MM.1S (cell line): Measurements from ENCODE around the gene TBX2.

Experiments used
- DNase-seq: peaks from one replicate; pipeline ENCODE4 v3.0.0-alpha.2; 2015
- H2AFZ ChIP-seq: fragments of 300-600 bp; sonication (generic); 2 replicates; pipeline ENCODE4 v1.6.0; 2016; ENCODE audit warnings: antibody characterized with exemption, low read length
- H3F3A ChIP-seq: fragments of 300-600 bp; sonication (generic); 2 replicates; pipeline ENCODE4 v1.6.1; 2016; ENCODE audit warnings: mild to moderate bottlenecking, antibody characterized with exemption, low read length, moderate library complexity, mixed read lengths; ENCODE audit not compliant: insufficient read depth
- H3K27ac ChIP-seq: fragments of 300-600 bp; sonication (generic); 2 replicates; pipeline ENCODE4 v1.5.1; 2016; ENCODE audit warnings: mild to moderate bottlenecking, low read length
- H3K27me3 ChIP-seq: fragments of 300-600 bp; sonication (generic); replicated peaks from 2 replicates; pipeline ENCODE4 v1.6.0; 2016; ENCODE audit warnings: low read length; ENCODE audit not compliant: insufficient read depth
- H3K36me3 ChIP-seq: fragments of 300-600 bp; sonication (generic); replicated peaks from 2 replicates; pipeline ENCODE4 v1.6.1; 2016; ENCODE audit warnings: mild to moderate bottlenecking, low read length, mixed read lengths; ENCODE audit not compliant: insufficient read depth
- H3K4me1 ChIP-seq: fragments of 300-600 bp; sonication (generic); 2 replicates; pipeline ENCODE4 v1.6.1; 2016; ENCODE audit warnings: low read length, mixed read lengths
- H3K4me2 ChIP-seq: fragments of 300-600 bp; sonication (generic); 2 replicates; pipeline ENCODE4 v1.6.0; 2016; ENCODE audit warnings: low read depth, low read length
- H3K4me3 ChIP-seq: fragments of 300-600 bp; sonication (generic); 2 replicates; pipeline ENCODE4 v1.5.1; 2016; ENCODE audit warnings: low read length, mixed read lengths
- H3K79me2 ChIP-seq: fragments of 300-600 bp; sonication (generic); 2 replicates; pipeline ENCODE4 v1.6.1; 2016; ENCODE audit warnings: mixed run types, low read length, mixed read lengths
- H3K9ac ChIP-seq: fragments of 300-600 bp; sonication (generic); 2 replicates; pipeline ENCODE4 v1.6.1; 2016; ENCODE audit warnings: low read length, mixed read lengths
- H3K9me2 ChIP-seq: fragments of 300-600 bp; sonication (generic); replicated peaks from 2 replicates; pipeline ENCODE4 v1.6.1; 2016; ENCODE audit warnings: mild to moderate bottlenecking, low read length, mixed read lengths; ENCODE audit not compliant: insufficient read depth
- H3K9me3 ChIP-seq: fragments of 300-600 bp; sonication (generic); replicated peaks from 2 replicates; pipeline ENCODE4 v1.6.1; 2016; ENCODE audit warnings: mild to moderate bottlenecking, low read length, mixed read lengths; ENCODE audit not compliant: insufficient read depth
- H4K20me1 ChIP-seq: fragments of 300-600 bp; sonication (generic); 2 replicates; pipeline ENCODE4 v1.6.1; 2016; ENCODE audit warnings: mild to moderate bottlenecking, low read length, moderate library complexity, mixed read lengths; ENCODE audit not compliant: insufficient read depth
- EZH2 ChIP-seq: fragments of 300-600 bp; sonication (generic); optimal IDR thresholded peaks from 2 replicates; pipeline ENCODE3; 2017; ENCODE audit warnings: low read depth, mild to moderate bottlenecking, antibody characterized with exemption, low read length, mixed read lengths
- EZH2phosphoT487 ChIP-seq: fragments of 300-600 bp; sonication (generic); IDR thresholded peaks from 2 replicates; pipeline ENCODE4 v1.6.1; 2018; ENCODE audit warnings: antibody characterized with exemption, low read length
- TF ChIP-seq, protein P1 (sequence below): fragments of 300-600 bp; sonication (generic); IDR thresholded peaks from 2 replicates; pipeline ENCODE4 v1.5.1; 2016; ENCODE audit warnings: antibody characterized with exemption, low read length, mixed read lengths

The TBX2 gene

DNA sequence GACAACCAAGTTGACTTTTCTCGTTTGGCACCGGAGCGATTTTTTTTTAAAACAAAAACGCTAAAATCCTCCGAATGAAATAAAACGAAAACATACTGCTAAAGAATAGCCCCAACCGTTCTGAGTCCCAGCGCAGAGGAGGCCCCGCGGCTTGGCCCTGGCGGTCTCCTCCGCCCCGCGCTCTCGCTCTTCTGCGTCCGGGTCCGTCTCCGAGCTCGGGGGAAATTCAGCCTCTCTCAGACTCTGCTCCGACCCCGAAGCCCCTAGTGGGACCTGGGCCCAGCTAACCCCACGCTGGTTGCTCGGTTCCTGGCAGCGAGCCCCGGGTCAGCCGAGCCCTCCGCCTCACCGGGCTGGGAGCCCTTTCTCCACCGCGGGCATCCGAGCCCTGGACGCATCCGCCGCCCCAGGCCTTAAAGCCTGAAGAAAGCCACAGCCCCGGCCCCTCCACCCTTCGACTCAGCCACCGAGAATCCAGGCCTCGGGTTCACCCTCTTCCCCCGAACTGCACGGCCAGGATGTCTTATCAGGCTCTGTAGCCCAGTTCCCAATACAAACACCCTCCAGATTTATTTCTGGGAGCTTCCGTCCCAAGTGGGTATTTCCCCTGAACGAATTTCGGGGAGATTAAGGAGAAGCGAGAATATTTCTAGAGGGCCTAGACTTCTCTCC lies 1.2 kb downstream of the TBX2 start:
- H3K36me3 ChIP-seq, result no peaks in the 10 kb centered on the region
- no peak overlapping the region for H3K9ac ChIP-seq
- peaks cover 65% of the 10 kb centered on the region for H3K27me3 ChIP-seq
- no peak overlapping the region for H2AFZ ChIP-seq
- no peaks in the 10 kb centered on the region for H3K4me1 ChIP-seq
- H3K79me2 ChIP-seq, result no peaks in the 10 kb centered on the region
- no peaks in the 10 kb centered on the region for H3F3A ChIP-seq
- H3K9me3 ChIP-seq, result no peaks in the 10 kb centered on the region
- H3K27ac ChIP-seq, result no peak overlapping the region
- H3K9me2 ChIP-seq, result no peaks in the 10 kb centered on the region
- DNase-seq, result no peak
- peak overlapping the region; percentile 78; the same call in 1 of the 2 replicates for H3K4me2 ChIP-seq
- H3K4me3 ChIP-seq, result peak overlapping the region; percentile 47
- H4K20me1 ChIP-seq, result no peaks in the 10 kb centered on the region
- TF ChIP-seq, protein P1, sequence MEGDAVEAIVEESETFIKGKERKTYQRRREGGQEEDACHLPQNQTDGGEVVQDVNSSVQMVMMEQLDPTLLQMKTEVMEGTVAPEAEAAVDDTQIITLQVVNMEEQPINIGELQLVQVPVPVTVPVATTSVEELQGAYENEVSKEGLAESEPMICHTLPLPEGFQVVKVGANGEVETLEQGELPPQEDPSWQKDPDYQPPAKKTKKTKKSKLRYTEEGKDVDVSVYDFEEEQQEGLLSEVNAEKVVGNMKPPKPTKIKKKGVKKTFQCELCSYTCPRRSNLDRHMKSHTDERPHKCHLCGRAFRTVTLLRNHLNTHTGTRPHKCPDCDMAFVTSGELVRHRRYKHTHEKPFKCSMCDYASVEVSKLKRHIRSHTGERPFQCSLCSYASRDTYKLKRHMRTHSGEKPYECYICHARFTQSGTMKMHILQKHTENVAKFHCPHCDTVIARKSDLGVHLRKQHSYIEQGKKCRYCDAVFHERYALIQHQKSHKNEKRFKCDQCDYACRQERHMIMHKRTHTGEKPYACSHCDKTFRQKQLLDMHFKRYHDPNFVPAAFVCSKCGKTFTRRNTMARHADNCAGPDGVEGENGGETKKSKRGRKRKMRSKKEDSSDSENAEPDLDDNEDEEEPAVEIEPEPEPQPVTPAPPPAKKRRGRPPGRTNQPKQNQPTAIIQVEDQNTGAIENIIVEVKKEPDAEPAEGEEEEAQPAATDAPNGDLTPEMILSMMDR, result no peak
- TF ChIP-seq EZH2phosphoT487 (no peak), EZH2 (peak; percentile 67)

DNA sequence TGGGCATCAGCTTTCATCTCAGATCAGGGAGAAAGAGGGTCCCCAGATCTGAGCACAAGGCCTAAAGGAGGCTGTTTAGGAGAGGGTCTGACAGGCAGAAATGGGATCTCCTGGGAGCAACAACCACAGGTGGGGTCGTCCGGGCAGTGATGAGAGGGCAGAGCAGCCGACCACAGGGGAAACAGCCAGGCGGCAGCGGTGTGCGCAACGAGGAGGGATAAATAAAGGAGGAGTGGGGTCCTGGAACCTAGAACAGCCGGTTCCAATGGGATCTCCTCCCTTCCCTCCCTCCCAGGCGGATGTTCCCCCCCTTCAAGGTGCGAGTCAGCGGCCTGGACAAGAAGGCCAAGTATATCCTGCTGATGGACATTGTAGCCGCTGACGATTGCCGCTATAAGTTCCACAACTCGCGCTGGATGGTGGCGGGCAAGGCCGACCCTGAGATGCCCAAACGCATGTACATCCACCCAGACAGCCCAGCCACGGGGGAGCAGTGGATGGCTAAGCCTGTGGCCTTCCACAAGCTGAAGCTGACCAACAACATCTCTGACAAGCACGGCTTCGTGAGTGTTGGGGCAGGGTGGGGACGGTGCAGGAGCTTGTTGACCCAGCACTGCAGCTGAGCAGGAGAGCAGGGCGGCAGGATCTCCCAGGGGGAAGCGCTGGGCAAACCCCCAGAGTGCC lies 1.9 kb downstream of the TBX2 start:
- H3K79me2 ChIP-seq, result no peaks in the 10 kb centered on the region
- peaks cover 70% of the 10 kb centered on the region for H3K27me3 ChIP-seq
- H3K27ac ChIP-seq, result no peak overlapping the region
- H3F3A ChIP-seq, result no peaks in the 10 kb centered on the region
- no peak overlapping the region; the same call in 1 of the 2 replicates for H3K4me2 ChIP-seq
- H3K9ac ChIP-seq, result no peak overlapping the region
- H3K4me3 ChIP-seq, result no peak overlapping the region
- H3K36me3 ChIP-seq, result no peaks in the 10 kb centered on the region
- H3K9me3 ChIP-seq, result no peaks in the 10 kb centered on the region
- no peak for TF ChIP-seq EZH2
- TF ChIP-seq, protein P1, result no peak
- TF ChIP-seq EZH2phosphoT487, result no peak
- H3K4me1 ChIP-seq, result no peaks in the 10 kb centered on the region
- DNase-seq, result no peak
- no peaks in the 10 kb centered on the region for H3K9me2 ChIP-seq
- H4K20me1 ChIP-seq, result no peaks in the 10 kb centered on the region
- no peak overlapping the region for H2AFZ ChIP-seq

GRCh38 chr17:61402073-61402541 lies 2.5 kb downstream of the TBX2 start:
- Histone ChIP-seq H3K27me3 (peaks cover 70% of the 10 kb centered on the region), H3K4me1 (no peaks in the 10 kb centered on the region)

More at GRCh38 chr17:61402073-61402541, 2.5 kb downstream of the TBX2 start:
- no peaks in the 10 kb centered on the region for H3K9me2 ChIP-seq
- no peak overlapping the region for H3K4me3 ChIP-seq
- H3K79me2 ChIP-seq, result no peaks in the 10 kb centered on the region
- no peaks in the 10 kb centered on the region for H3F3A ChIP-seq
- H3K4me2 ChIP-seq, result no peak overlapping the region
- H3K9me3 ChIP-seq, result no peaks in the 10 kb centered on the region
- TF ChIP-seq EZH2 (no peak), EZH2phosphoT487 (no peak)
- TF ChIP-seq, protein P1, result no peak
- no peak overlapping the region for H3K27ac ChIP-seq
- DNase-seq, result no peak
- H3K36me3 ChIP-seq, result no peaks in the 10 kb centered on the region
- H3K9ac ChIP-seq, result no peak overlapping the region
- no peak overlapping the region for H2AFZ ChIP-seq
- no peaks in the 10 kb centered on the region for H4K20me1 ChIP-seq
